Measurements from ENCODE around the gene HARBI1.
A peak's percentile ranks its signal among the peaks of the same experiment; 100 is the strongest.

Gene HARBI1

GRCh38 chr11:46574656-46575055 is 42.4 kb downstream of the HARBI1 start:
- DNase-seq (ENCODE audit: low read depth), result no peak
- H3K4me3 ChIP-seq (replicated peaks; ENCODE audit: low read depth, low read length), result no peak overlapping the region
- TF ChIP-seq, protein P1, sequence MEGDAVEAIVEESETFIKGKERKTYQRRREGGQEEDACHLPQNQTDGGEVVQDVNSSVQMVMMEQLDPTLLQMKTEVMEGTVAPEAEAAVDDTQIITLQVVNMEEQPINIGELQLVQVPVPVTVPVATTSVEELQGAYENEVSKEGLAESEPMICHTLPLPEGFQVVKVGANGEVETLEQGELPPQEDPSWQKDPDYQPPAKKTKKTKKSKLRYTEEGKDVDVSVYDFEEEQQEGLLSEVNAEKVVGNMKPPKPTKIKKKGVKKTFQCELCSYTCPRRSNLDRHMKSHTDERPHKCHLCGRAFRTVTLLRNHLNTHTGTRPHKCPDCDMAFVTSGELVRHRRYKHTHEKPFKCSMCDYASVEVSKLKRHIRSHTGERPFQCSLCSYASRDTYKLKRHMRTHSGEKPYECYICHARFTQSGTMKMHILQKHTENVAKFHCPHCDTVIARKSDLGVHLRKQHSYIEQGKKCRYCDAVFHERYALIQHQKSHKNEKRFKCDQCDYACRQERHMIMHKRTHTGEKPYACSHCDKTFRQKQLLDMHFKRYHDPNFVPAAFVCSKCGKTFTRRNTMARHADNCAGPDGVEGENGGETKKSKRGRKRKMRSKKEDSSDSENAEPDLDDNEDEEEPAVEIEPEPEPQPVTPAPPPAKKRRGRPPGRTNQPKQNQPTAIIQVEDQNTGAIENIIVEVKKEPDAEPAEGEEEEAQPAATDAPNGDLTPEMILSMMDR (IDR thresholded peaks at IDR 0.05; ENCODE audit: low read length, missing control alignments), result no peak

DNA sequence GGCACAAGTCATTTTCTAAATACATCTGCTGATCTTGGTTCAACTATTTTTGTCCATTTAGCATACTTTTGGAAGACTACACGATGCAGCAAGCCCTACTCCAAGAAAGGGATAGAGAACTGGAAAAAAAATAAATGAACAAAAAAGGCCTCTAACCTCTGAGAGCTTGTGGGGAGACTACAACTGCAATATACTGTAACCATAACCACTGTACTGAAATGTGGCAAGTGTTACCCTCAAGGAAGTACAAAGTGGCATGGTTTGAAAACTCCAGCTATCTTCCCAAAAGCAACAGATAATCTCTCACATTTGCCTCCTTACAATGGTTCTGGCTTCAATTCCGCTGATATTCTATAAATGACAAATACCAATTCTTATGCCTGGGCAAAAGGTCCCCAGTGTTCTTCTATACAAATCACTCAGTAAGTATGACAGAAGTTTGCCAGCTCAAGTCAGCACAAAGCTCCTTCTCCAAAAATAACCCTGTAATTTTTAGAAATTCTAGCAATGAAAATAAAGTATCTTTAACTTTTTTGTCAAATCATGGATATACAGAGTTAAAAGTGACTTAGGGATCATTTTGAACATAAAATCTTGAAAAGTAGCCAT is 46.1 kb downstream of the HARBI1 start:
- DNase-seq (ENCODE audit: low read depth), result no peak
- TF ChIP-seq, protein P1 (IDR thresholded peaks at IDR 0.05; ENCODE audit: low read length, missing control alignments), result no peak
- no peak overlapping the region for H3K4me3 ChIP-seq (replicated peaks; ENCODE audit: low read depth, low read length)

- no peak for DNase-seq (ENCODE audit: low read depth)
- no peak overlapping the region for H3K4me3 ChIP-seq (replicated peaks; ENCODE audit: low read depth, low read length)
- TF ChIP-seq, protein P1 (IDR thresholded peaks at IDR 0.05; ENCODE audit: low read length, missing control alignments), result no peak
These were observed 51.7 kb downstream of the HARBI1 start for GRCh38 chr11:46565232-46565840.

- H3K4me3 ChIP-seq (replicated peaks; ENCODE audit: low read depth, low read length), result no peak overlapping the region
- TF ChIP-seq, protein P1 (IDR thresholded peaks at IDR 0.05; ENCODE audit: low read length, missing control alignments), result no peak
- DNase-seq (ENCODE audit: low read depth), result no peak
These were observed 52.6 kb downstream of the HARBI1 start for GRCh38 chr11:46564459-46564858.

DNA sequence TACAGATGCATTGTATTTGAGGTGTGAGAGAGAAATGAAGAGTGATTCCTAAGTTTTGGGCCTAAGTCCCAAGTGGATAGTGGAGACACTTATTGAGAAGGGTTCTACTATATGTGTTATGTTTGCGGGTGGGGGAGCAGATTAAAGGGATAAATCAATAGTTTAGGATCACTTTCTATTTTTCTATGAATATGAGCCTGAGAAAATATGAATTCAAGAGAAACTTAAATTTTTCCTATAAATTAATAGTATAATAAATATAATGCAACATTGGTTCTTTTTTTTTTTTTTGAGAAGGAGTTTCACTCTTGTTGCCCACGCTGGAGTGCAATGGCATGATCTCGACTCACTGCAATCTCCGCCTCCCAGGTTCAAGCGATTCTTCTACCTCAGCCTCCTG is 54.5 kb downstream of the HARBI1 start:
- H3K4me3 ChIP-seq (replicated peaks; ENCODE audit: low read depth, low read length), result no peak overlapping the region
- DNase-seq (ENCODE audit: low read depth), result no peak
- TF ChIP-seq, protein P1 (IDR thresholded peaks at IDR 0.05; ENCODE audit: low read length, missing control alignments), result no peak

DNA sequence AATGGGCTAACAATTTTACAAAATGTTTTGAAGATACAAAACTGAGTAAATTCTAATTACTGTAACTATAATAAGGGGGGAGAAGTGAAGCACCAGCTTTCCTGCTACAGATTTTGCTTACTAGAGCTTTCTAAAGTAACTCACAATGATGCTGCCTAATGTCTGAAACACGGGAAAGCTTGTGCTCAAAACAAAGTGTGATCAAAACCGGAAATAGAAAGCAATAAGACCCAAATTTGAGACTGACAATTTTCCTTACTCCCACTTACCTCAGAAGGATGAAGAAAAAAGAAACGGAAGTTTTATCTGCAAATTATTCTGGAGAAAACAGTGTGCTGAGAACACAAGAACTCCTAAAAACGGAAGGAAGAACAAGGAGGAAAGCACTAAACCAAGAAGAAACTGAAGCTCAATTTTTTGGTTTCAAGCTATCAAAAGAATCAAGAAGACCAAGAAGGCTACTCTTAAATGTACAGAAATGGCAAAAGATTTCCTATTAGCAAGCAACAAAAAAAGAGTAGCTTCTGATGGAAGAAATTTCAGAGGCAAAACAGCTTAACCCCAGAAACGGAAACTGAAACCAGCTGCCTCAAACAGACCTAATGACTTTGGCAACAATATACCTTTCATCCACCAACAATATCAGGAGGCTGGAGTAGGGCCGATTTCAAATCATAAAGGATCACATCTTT is 56.6 kb downstream of the HARBI1 start:
- peak; percentile 50 for DNase-seq (ENCODE audit: low read depth)
- H3K4me3 ChIP-seq (replicated peaks; ENCODE audit: low read depth, low read length), result peak overlapping the region; percentile 54
- TF ChIP-seq, protein P1 (IDR thresholded peaks at IDR 0.05; ENCODE audit: low read length, missing control alignments), result no peak
